ENCODE results near the gene PGAP3.

Gene PGAP3

DNA sequence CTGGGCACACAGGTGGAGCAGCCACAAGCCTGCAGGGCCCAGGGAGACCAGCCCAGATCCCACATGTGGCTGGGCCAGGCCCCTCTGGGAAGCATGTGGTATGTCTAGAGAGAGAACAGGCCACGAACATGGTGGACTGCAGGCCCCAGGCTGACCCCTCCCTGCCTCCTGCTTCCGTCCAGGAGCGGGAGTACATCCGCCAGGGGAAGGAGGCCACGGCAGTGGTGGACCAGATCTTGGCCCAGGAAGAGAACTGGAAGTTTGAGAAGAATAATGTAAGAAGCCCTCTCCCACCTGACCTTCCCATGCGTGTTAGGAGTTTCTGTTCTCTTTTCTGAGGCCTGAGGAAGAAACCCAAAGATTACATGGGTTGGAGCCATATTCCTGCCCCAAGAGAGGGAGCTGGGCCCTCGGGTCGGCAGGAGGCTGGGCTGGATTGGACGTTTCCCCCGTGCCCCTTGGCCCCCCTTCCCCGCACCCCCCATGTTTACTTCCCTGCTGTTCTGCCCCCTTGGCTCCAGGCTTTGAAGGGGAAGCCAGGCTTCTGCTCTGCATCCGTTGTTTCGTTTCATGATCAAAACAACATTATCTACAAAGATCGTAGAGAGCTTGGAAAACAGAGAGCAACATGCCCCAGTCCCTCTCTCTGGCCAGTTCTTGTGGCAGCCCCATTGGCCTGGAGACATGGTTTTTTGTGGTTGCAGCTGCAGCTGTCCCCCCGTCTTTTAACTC is 28.4 kb downstream of the PGAP3 start:
- H3K27me3 Mint-ChIP-seq (ENCODE audit: low read depth): peaks cover 4% of the 10 kb centered on the region
- peaks cover 16% of the 10 kb centered on the region for H3K4me1 Mint-ChIP-seq
- peaks cover 18% of the 10 kb centered on the region for H3K36me3 Mint-ChIP-seq (ENCODE audit: low read depth)
- H3K27ac Mint-ChIP-seq: no peak overlapping the region
- no peak overlapping the region for H3K4me3 Mint-ChIP-seq
- TF ChIP-seq, protein P1, sequence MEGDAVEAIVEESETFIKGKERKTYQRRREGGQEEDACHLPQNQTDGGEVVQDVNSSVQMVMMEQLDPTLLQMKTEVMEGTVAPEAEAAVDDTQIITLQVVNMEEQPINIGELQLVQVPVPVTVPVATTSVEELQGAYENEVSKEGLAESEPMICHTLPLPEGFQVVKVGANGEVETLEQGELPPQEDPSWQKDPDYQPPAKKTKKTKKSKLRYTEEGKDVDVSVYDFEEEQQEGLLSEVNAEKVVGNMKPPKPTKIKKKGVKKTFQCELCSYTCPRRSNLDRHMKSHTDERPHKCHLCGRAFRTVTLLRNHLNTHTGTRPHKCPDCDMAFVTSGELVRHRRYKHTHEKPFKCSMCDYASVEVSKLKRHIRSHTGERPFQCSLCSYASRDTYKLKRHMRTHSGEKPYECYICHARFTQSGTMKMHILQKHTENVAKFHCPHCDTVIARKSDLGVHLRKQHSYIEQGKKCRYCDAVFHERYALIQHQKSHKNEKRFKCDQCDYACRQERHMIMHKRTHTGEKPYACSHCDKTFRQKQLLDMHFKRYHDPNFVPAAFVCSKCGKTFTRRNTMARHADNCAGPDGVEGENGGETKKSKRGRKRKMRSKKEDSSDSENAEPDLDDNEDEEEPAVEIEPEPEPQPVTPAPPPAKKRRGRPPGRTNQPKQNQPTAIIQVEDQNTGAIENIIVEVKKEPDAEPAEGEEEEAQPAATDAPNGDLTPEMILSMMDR (IDR thresholded peaks at IDR 0.05; ENCODE audit: unreplicated experiment in 3 of 3): no peak
- no peaks in the 10 kb centered on the region for H3K9me3 Mint-ChIP-seq

DNA sequence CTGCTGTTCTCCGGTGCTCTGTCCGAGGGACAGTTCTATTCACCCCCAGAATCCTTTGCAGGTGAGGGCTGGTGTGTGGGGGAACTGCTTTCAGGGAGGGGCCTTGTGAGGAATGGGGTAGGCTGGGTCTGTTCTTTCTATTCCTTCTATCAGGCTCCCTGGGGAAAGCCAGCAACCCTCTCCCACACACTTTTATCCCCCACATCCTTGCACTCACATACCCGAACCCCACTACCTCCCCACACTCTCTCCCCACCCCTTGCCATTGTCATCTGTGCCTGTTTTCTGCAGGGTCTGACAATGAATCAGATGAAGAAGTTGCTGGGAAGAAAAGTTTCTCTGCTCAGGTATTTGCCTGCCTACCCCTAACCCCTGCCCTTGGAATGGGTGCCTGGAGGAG is 29.1 kb downstream of the PGAP3 start:
- TF ChIP-seq, protein P1 (IDR thresholded peaks at IDR 0.05; ENCODE audit: unreplicated experiment in 3 of 3): no peak
- Mint-ChIP-seq H3K4me1 (peaks cover 21% of the 10 kb centered on the region), H3K9me3 (no peaks in the 10 kb centered on the region), H3K36me3 (ENCODE audit: low read depth) (peaks cover 18% of the 10 kb centered on the region), H3K27me3 (ENCODE audit: low read depth) (no peaks in the 10 kb centered on the region), H3K4me3 (no peak overlapping the region), H3K27ac (no peak overlapping the region)

DNA sequence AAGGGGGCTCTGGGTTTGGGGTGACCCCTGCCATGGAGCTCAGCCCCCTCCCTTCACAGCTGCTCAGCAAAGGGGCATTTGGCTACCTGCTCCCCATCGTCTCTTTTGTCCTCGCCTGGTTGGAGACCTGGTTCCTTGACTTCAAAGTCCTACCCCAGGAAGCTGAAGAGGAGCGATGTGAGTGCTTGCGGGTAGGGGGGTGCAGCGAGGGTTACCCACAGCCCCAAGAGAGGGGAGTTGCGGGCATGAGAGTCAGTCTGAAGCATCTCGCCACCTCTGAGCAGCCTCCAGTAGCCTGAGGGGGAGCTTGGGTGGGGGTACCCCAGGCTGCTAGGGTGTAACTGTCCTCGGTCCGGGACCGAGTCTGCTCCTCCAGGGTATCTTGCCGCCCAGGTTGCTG is 29.5 kb downstream of the PGAP3 start:
- TF ChIP-seq, protein P1 (IDR thresholded peaks at IDR 0.05; ENCODE audit: unreplicated experiment in 3 of 3): no peak
- no peak overlapping the region for H3K27ac Mint-ChIP-seq
- H3K9me3 Mint-ChIP-seq: no peaks in the 10 kb centered on the region
- no peak overlapping the region for H3K4me3 Mint-ChIP-seq
- H3K4me1 Mint-ChIP-seq: peaks cover 24% of the 10 kb centered on the region
- H3K36me3 Mint-ChIP-seq (ENCODE audit: low read depth): peaks cover 18% of the 10 kb centered on the region
- no peaks in the 10 kb centered on the region for H3K27me3 Mint-ChIP-seq (ENCODE audit: low read depth)

GRCh38 chr17:39655105-39655504 is 32.8 kb downstream of the PGAP3 start:
- peaks cover 27% of the 10 kb centered on the region for H3K4me1 Mint-ChIP-seq
- H3K27ac Mint-ChIP-seq: no peak overlapping the region
- H3K9me3 Mint-ChIP-seq: no peaks in the 10 kb centered on the region
- H3K4me3 Mint-ChIP-seq: no peak overlapping the region
- H3K27me3 Mint-ChIP-seq (ENCODE audit: low read depth): no peaks in the 10 kb centered on the region
- peaks cover 10% of the 10 kb centered on the region for H3K36me3 Mint-ChIP-seq (ENCODE audit: low read depth)
- TF ChIP-seq, protein P1 (IDR thresholded peaks at IDR 0.05; ENCODE audit: unreplicated experiment in 3 of 3): no peak

GRCh38 chr17:39653662-39654331 is 34.1 kb downstream of the PGAP3 start:
- Mint-ChIP-seq H3K9me3 (no peaks in the 10 kb centered on the region), H3K4me3 (no peak overlapping the region), H3K27me3 (ENCODE audit: low read depth) (no peaks in the 10 kb centered on the region), H3K27ac (peak overlapping the region in 1 of 3 experiments; percentile 77), H3K36me3 (ENCODE audit: low read depth) (peaks cover 15% of the 10 kb centered on the region), H3K4me1 (peaks cover 34% of the 10 kb centered on the region)
- TF ChIP-seq, protein P1 (IDR thresholded peaks at IDR 0.05; ENCODE audit: unreplicated experiment in 3 of 3): peak; percentile 62 to 66 (median 66)

DNA sequence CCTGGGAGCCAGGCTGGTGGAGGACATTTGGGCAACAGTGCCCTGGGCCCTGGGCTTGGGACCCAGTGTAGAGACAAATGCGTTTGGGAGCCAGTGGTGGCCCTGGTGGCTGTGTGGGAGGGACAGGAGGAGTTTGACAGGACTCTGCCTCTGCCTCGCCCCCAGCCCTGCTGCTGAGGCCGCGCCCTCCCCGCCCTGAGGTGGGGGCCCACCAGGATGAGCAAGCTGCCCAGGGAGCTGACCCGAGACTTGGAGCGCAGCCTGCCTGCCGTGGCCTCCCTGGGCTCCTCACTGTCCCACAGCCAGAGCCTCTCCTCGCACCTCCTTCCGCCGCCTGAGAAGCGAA is 34.6 kb downstream of the PGAP3 start:
- TF ChIP-seq, protein P1 (IDR thresholded peaks at IDR 0.05; ENCODE audit: unreplicated experiment in 3 of 3): no peak
- peaks cover 37% of the 10 kb centered on the region for H3K4me1 Mint-ChIP-seq
- H3K27me3 Mint-ChIP-seq (ENCODE audit: low read depth): no peaks in the 10 kb centered on the region
- H3K9me3 Mint-ChIP-seq: no peaks in the 10 kb centered on the region
- H3K27ac Mint-ChIP-seq: peak overlapping the region in 1 of 3 experiments; percentile 89
- peaks cover 15% of the 10 kb centered on the region for H3K36me3 Mint-ChIP-seq (ENCODE audit: low read depth)
- H3K4me3 Mint-ChIP-seq: no peak overlapping the region
